Osteoblast (primary cell): Measurements from ENCODE around the gene KLK8. TPM values are rescaled to one million over a fixed set of nuclear protein-coding genes. Genes with fewer than 3 reads are reported as not detected.

Experiments used
- DNase-seq: peaks from one replicate; pipeline ENCODE4 v3.0.0; 2011; ENCODE audit warnings: low spot score, mixed read lengths; ENCODE audit not compliant: insufficient read length; ENCODE audit errors: missing footprints
- H2AFZ ChIP-seq: 2 replicates; pipeline ENCODE4 v1.6.0; 2011; ENCODE audit warnings: mild to moderate bottlenecking, low read length
- H3K27ac ChIP-seq: 2 replicates; pipeline ENCODE4 v1.5.1; 2011; ENCODE audit warnings: mild to moderate bottlenecking, low read depth, low read length, moderate library complexity
- H3K27me3 ChIP-seq: 2 replicates; pipeline ENCODE4 v1.6.0; 2012; ENCODE audit warnings: mild to moderate bottlenecking, control low read depth, inconsistent platforms, low read length, moderate library complexity; ENCODE audit not compliant: insufficient read depth
- H3K36me3 ChIP-seq: 2 replicates; pipeline ENCODE4 v1.5.1; 2011; ENCODE audit warnings: mild to moderate bottlenecking, low read length, control low read depth, moderate library complexity; ENCODE audit not compliant: insufficient read depth
- H3K4me1 ChIP-seq: 2 replicates; pipeline ENCODE4 v1.5.1; 2011; ENCODE audit warnings: mild to moderate bottlenecking, low read length, control low read depth, moderate library complexity; ENCODE audit not compliant: insufficient read depth
- H3K4me2 ChIP-seq: 2 replicates; pipeline ENCODE4 v1.6.0; 2011; ENCODE audit warnings: mild to moderate bottlenecking, low read length; ENCODE audit not compliant: insufficient read depth
- H3K4me3 ChIP-seq: fragments of 200-600 bp; sonication (generic); 3 replicates; pipeline ENCODE4 v1.5.1; 2012; ENCODE audit warnings: mild to moderate bottlenecking, low read length, inconsistent platforms; ENCODE audit not compliant: insufficient read depth
- H3K79me2 ChIP-seq: 2 replicates; pipeline ENCODE4 v1.6.0; 2012; ENCODE audit warnings: mild to moderate bottlenecking, low read length, control low read depth, inconsistent platforms; ENCODE audit not compliant: insufficient read depth
- H3K9me3 ChIP-seq: 2 replicates; pipeline ENCODE4 v1.5.1; 2011; ENCODE audit warnings: low read depth, low read length, control low read depth
- H4K20me1 ChIP-seq: 2 replicates; pipeline ENCODE4 v1.6.0; 2012; ENCODE audit warnings: mild to moderate bottlenecking, low read length, control low read depth; ENCODE audit not compliant: insufficient read depth
- total RNA-seq: library from RNA; depleted of rRNA; stranded (reverse); fragments of >200 nt; gene quantifications from 2 replicates; pipeline ENCODE4 v1.2.3, GENCODE V29; 2012
- TF ChIP-seq, protein P1 (sequence below): IDR thresholded peaks from 2 replicates; pipeline ENCODE4 v1.5.1; 2011; ENCODE audit warnings: mild to moderate bottlenecking, low read depth, low read length, moderate library complexity; ENCODE audit errors: extremely low read depth

KLK8 gene
- total RNA-seq, 1 donor, result not detected

DNA sequence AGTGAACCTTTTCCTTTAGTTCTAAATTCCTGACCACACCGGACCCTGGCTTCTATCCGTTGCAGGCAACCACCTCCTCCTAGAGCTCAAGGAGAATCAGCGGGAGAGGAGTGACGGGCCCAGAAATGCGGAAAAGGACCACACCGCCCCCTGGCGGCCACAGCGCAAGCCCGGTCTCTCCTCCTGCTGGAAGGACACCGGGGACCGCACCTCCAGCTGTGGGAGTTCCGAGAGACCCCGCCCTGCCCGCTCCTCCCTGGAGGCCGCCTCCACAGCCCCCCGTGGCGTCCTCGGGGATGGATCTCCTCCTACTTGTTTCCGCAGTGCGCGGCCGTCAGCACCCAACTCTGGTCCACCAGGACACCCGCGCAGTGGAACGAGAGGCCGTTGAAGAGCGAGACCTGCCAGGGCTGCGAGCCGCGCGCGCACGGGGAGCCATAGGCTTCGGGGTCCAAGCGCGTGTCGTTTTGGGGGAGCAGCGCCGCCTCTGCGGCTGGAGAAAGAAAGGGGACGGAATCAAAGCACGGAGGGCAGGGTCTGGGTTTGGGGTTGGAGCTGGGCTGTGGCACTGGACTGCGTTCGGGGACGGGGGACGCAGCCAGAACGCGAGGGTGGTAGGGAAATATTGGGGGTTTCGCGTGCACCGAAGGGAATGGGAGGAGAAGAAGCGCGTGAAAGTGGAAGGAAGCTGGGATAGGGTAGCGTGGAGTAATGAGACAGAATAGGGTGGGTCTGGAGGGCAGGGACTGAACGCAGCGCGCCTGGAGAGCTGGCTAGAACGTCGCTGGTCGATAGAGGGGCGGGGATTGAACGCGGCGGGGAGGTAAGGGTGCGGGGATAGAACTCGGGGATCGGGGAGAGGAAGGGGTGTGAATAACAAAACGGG lies 15.6 kb upstream of the KLK8 start:
- peak overlapping the region; percentile 43 for H3K4me2 ChIP-seq
- no peak overlapping the region for H3K27ac ChIP-seq
- H2AFZ ChIP-seq, result no peak overlapping the region
- TF ChIP-seq, protein P1, sequence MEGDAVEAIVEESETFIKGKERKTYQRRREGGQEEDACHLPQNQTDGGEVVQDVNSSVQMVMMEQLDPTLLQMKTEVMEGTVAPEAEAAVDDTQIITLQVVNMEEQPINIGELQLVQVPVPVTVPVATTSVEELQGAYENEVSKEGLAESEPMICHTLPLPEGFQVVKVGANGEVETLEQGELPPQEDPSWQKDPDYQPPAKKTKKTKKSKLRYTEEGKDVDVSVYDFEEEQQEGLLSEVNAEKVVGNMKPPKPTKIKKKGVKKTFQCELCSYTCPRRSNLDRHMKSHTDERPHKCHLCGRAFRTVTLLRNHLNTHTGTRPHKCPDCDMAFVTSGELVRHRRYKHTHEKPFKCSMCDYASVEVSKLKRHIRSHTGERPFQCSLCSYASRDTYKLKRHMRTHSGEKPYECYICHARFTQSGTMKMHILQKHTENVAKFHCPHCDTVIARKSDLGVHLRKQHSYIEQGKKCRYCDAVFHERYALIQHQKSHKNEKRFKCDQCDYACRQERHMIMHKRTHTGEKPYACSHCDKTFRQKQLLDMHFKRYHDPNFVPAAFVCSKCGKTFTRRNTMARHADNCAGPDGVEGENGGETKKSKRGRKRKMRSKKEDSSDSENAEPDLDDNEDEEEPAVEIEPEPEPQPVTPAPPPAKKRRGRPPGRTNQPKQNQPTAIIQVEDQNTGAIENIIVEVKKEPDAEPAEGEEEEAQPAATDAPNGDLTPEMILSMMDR, result peak; percentile 76
- no peaks in the 10 kb centered on the region for H3K9me3 ChIP-seq
- peaks cover 34% of the 10 kb centered on the region for H3K27me3 ChIP-seq
- DNase-seq, result peak; percentile 96
- no peaks in the 10 kb centered on the region for H4K20me1 ChIP-seq
- no peaks in the 10 kb centered on the region for H3K36me3 ChIP-seq
- H3K4me1 ChIP-seq, result no peaks in the 10 kb centered on the region
- no peaks in the 10 kb centered on the region for H3K79me2 ChIP-seq
- H3K4me3 ChIP-seq, result peak overlapping the region; percentile 19

DNA sequence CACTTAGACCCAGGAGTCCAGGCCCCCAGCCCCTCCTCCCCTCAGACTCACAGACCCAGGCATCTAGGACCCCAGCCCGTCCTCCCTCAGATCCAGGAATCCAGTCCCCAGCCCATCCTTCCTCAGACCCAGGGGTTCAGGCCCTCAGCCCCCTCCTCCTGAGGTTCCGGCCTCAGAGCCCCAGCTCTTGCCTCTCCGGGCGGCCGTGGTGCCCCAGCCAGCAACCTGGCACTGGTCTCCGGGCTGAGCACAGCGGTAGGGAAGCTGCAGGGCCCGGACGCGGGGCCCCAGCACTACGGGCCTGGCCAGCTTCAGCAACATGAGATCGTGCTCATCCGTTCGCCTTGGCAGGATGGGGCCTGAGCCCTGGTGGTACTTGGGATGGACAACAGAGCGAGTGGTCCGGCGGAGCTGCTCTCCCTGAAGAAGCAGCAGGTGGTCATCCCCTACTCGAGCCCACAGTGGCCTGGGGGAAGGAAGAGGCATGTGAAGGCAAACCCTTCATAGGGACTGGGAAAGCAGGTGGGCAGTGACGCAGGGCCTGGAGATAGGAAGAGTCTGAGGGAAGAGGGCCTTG lies 14.4 kb upstream of the KLK8 start:
- H3K27me3 ChIP-seq, result peaks cover 34% of the 10 kb centered on the region
- no peaks in the 10 kb centered on the region for H4K20me1 ChIP-seq
- no peak overlapping the region for H3K4me3 ChIP-seq
- no peak overlapping the region for H3K4me2 ChIP-seq
- no peaks in the 10 kb centered on the region for H3K36me3 ChIP-seq
- no peaks in the 10 kb centered on the region for H3K4me1 ChIP-seq
- TF ChIP-seq, protein P1, result no peak
- peak; percentile 68 for DNase-seq
- H2AFZ ChIP-seq, result no peak overlapping the region
- H3K9me3 ChIP-seq, result no peaks in the 10 kb centered on the region
- no peak overlapping the region for H3K27ac ChIP-seq
- no peaks in the 10 kb centered on the region for H3K79me2 ChIP-seq

DNA sequence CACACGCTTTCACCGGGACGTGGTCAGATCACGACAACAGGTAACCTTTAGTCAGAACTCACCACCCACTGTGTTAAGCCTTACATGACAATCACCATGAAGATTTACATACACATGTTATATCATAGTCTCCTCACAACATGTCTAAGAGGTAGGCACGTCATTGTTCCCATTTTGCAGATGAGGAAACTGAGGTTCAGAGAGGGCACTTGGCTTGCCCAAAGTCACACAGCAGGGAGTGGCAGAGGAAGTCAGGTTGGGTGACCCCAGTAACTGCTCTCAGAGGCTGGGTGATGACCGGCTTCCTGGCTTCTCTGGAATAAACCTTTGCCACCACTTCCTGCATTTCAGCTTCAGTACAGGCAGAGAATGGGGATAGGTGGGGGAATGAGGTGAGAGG lies 12.8 kb upstream of the KLK8 start:
- no peaks in the 10 kb centered on the region for H3K79me2 ChIP-seq
- no peak overlapping the region for H3K27ac ChIP-seq
- H3K36me3 ChIP-seq, result no peaks in the 10 kb centered on the region
- no peak overlapping the region for H3K4me2 ChIP-seq
- H2AFZ ChIP-seq, result no peak overlapping the region
- no peaks in the 10 kb centered on the region for H3K4me1 ChIP-seq
- peak; percentile 71 for DNase-seq
- peaks cover 22% of the 10 kb centered on the region for H3K27me3 ChIP-seq
- H3K9me3 ChIP-seq, result no peaks in the 10 kb centered on the region
- TF ChIP-seq, protein P1, result no peak
- H3K4me3 ChIP-seq, result no peak overlapping the region
- no peaks in the 10 kb centered on the region for H4K20me1 ChIP-seq

DNA sequence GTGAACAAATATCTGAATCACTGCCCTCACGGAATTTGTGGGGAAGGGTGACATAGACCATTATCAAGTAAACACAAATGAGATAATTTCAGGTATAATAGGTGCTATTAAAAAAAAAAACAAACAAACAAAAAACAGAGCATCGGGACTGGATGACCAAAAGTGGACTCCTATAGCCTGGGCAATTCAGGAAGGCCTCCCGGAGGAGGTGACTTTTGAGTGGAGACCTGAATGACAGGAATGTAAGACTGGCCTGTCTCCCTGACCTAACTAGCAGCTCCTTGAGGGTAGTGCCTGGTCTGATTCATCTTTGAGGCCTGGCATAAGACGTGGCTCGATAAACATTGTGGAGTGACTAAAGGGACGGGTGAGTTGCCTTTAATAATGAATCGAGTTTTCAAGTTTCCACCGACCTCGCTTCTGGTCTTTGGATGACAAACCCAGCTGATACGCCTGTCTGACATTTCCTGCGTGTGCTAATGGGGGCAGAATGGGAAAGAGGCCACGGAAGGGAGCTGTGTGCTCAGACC lies 11.3 kb upstream of the KLK8 start:
- Histone ChIP-seq H3K27me3 (peaks cover 8% of the 10 kb centered on the region), H3K4me2 (no peak overlapping the region), H3K27ac (no peak overlapping the region), H3K4me3 (no peak overlapping the region), H4K20me1 (no peaks in the 10 kb centered on the region), H3K9me3 (no peaks in the 10 kb centered on the region), H3K36me3 (no peaks in the 10 kb centered on the region), H3K79me2 (no peaks in the 10 kb centered on the region), H3K4me1 (no peaks in the 10 kb centered on the region), H2AFZ (no peak overlapping the region)
- TF ChIP-seq, protein P1, result no peak
- peak; percentile 42 for DNase-seq
